ENCODE measurements around the gene SCD.
"Not testable (repeated sequence)": the region's sequence is repeated elsewhere in the genome, so short reads cannot be mapped to it uniquely, and the experiment has no call there.

Gene SCD

DNA sequence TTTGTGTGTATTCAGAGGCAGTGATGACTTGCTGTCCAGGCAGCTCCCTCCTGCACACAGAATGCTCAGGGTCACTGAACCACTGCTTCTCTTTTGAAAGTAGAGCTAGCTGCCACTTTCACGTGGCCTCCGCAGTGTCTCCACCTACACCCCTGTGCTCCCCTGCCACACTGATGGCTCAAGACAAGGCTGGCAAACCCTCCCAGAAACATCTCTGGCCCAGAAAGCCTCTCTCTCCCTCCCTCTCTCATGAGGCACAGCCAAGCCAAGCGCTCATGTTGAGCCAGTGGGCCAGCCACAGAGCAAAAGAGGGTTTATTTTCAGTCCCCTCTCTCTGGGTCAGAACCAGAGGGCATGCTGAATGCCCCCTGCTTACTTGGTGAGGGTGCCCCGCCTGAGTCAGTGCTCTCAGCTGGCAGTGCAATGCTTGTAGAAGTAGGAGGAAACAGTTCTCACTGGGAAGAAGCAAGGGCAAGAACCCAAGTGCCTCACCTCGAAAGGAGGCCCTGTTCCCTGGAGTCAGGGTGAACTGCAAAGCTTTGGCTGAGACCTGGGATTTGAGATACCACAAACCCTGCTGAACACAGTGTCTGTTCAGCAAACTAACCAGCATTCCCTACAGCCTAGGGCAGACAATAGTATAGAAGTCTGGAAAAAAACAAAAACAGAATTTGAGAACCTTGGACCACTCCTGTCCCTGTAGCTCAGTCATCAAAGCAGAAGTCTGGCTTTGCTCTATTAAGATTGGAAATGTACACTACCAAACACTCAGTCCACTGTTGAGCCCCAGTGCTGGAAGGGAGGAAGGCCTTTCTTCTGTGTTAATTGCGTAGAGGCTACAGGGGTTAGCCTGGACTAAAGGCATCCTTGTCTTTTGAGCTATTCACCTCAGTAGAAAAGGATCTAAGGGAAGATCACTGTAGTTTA is 15.8 kb downstream of the SCD start:
- no peak for DNase-seq (ENCODE audit: low read depth, low spot score)

- DNase-seq (ENCODE audit: low read depth, low spot score): no peak
These were observed 17.1 kb downstream of the SCD start for GRCh38 chr10:100364175-100364574.

DNA sequence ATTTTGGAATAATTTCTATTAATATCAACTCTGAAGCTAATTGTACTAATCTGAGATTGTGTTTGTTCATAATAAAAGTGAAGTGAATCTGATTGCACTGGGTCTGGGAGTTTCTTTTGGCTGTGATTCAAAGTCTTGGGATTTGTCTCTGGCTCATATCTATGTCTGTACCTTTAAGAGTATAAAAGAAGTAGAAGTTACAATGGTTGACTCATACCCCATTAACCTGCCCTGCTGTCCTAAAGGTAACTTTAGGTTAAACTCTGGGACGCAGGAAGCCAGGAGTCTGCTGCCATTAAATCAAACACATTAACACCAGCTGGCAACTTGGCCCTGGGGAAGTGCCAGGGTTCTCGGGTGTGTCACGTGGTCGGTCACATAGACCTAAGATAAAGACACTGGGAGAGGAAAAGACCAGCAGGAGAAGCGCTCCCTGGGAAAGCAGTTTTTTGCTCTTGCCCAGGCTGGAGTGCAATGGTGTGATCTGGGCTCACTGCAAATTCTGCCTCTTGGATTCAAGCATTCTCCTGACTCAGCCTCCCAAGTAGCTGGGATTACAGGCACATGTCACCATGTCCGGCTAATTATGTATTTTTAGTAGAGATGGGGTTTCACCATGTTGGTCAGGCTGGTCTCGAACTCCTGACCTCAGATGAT is 17.8 kb downstream of the SCD start:
- peak; percentile 54 for DNase-seq (ENCODE audit: low read depth, low spot score)

DNA sequence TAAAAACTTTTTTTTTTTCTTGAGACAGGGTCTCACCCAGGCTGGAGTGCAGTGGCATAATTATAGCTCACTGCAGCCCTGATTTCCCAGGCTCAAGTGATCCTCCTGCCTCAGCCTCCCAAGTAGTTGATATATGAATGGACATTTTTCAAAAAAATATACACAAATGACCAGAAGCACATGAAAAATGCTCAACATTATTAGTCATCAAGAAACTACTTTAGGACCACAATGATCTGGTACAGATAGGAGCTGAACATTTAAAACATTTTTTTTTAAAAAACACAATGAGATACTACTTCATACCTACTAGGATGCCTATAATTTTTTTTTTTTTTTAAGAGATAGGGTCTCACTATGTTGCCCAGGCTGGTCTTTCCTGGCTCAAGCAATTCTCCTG is 21.7 kb downstream of the SCD start:
- DNase-seq (ENCODE audit: low read depth, low spot score): no peak

DNA sequence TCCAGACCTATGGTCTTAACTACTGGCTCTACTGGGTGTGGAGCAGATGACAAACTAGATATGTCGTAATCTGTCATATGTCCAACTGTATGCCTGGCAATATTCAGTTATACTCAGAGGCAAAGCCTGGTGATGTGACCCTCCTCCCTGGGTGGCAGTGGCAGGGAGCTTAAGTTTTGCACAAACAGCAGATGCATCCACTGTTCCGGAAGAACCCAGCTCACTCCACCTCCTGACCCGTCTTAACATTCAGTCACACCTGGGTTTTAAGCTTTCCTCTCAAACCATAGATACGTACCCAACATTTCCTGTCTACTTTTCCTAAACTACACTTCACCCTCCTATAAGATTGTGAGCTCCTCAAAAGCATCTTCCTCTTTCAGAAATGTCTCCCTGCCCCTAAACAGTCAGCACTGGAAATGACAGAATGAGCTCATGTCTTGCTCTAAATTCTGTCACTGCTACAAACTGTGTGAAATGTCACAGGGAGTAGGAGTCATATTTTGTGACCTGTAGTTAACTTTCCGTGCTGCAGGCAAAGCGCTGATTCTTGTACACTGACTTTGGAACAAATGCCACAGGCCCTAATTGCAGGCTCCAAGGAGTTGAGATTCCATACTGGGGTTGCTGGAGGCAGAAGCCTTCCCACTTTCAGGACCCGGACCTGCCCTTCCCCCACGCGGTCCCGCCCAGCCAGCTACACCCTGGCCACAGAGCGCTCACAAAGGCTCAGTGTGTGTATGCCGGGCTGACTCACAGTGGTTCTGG is 23.9 kb downstream of the SCD start:
- DNase-seq (ENCODE audit: low read depth, low spot score): peak; percentile 94

DNA sequence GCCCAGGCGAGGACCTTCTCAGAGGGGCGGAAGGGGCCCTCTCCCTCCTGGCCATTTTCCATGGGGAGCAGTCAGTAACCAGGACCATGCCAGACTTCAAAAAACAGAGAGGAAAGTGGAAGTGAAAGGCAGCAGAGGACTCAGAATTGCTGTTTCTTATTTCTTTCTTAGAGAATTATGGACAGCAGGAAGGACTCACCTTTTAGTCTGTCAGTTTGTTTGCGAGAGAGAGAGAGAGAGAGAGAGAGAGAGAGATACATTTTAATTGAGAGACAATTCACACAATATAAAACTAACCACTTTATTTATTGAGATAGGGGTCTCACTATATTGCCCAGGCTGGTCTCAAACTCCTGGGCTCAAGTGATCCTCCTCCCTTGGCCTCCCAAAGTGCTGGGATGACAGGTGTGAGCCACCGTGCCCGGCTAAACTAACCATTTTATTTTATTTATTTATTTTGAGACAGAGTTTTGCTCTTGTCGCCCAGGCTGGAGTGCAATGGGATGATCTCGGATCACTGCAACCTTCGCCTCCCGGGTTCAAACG is 24.5 kb downstream of the SCD start:
- DNase-seq (ENCODE audit: low read depth, low spot score): no peak

DNA sequence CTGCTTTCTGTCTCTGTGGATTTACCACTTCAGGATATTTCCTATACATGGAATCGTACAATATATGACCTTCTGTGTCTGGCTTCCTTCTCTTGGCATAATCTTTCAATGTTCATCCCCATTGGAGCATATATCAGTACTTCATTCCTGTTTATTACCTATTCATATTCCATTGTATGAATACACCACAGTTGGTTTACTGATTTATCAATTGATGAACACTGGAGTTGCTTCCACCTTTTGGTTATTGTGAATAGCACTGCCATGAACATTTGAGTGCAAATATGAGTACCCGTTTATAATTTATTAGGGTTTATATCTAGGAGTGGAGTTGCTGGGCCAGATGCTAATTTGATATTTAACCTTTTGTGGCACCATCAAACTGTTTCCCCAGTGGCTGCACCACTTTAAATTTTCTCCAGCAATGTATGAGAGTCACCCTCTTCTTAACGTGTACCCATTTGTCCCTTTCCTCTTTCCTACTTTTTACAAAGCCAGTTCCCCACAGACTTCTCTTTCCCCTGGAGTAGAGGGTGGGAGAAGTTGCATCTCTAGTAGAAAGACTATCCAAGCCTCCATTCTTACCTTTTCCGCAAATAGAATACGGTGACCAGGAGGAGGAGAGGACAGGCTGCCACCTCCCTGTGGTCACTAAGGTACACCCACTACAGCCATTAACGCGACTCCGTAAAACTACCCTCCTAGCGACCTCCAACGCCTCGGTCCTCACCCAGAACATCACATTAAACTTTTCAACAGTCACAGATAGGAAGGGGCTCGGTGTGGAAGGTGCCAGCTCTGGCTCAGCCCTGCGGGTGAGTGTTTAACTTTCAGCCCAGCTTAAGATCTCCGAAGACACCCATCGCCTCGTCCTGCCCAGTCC is 25.6 kb downstream of the SCD start:
- no peak for DNase-seq (ENCODE audit: low read depth, low spot score)

GRCh38 chr10:100373298-100374199 is 26.5 kb downstream of the SCD start:
- peak; percentile 100 for DNase-seq (ENCODE audit: low read depth, low spot score)

GRCh38 chr10:100374200-100374655 is 27.2 kb downstream of the SCD start:
- DNase-seq (ENCODE audit: low read depth, low spot score): no peak

GRCh38 chr10:100374677-100375353 is 27.8 kb downstream of the SCD start:
- DNase-seq (ENCODE audit: low read depth, low spot score): not testable (repeated sequence)

DNA sequence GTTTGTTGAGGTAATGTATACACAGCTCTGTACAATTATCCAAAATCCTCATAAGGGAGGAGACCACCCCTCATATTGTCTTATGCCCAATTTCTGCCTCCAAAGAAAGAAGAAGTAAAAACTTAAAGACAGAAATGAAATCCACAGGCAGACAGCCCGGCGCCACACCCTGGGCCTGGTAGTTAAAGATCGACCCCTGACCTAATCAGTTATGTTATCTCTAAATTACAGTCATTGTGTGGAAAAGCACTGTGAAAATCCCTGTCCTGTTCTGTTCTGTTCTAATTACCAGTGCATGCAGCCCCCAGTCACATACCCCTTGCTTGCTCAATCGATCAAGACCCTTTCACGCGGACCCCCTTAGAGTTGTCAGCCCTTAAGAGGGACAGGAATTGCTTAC is 29.6 kb downstream of the SCD start:
- not testable (repeated sequence) for DNase-seq (ENCODE audit: low read depth, low spot score)

GRCh38 chr10:100377830-100378229 is 30.8 kb downstream of the SCD start:
- no peak for DNase-seq (ENCODE audit: low read depth, low spot score)

- no peak for DNase-seq (ENCODE audit: low read depth, low spot score)
These were observed 33.4 kb downstream of the SCD start for GRCh38 chr10:100380400-100380799.

GRCh38 chr10:100382553-100382952 is 35.5 kb downstream of the SCD start:
- no peak for DNase-seq (ENCODE audit: low read depth, low spot score)

- DNase-seq (ENCODE audit: low read depth, low spot score): no peak
These were observed 36.2 kb downstream of the SCD start for GRCh38 chr10:100383251-100383650.

DNA sequence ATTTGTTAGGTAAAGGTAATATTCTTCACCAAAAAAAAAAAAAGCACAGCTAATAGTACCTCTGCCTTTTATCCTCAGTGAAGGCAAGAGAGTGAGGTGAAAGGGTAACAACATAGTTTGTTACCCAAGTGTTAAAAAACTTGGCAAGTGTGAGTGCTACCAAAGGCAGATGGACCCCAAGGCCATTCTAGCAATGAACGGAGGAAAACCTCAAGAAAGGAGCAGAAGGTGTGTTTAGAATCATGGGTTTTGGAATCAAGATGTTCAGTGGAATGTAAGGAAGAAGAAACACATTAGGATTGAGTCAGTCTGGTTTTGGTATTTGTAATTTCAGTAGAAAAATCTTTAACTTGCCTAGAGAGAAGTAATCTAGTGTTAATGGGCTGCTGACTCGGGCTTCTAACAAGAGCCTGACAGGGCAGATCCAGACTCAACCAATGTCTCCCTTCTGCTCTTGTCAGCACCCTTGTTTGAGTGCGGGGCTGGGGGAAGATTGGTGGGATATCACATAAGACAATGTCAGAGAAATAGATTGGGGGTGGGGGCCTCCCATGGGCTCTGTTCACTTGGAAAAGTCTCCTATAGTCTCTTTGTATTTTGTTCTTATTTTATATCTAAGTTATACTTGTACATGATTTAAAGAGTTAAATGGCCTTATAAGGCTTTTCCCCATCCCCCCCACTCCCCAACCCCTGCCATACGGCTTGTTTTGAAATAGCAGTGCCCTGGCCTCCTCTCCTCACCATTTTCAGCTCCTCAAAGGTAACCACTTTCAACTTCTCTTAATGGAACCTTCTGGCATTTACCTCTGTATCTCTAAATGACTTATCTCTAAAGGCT is 44.4 kb downstream of the SCD start:
- DNase-seq (ENCODE audit: low read depth, low spot score): no peak

DNA sequence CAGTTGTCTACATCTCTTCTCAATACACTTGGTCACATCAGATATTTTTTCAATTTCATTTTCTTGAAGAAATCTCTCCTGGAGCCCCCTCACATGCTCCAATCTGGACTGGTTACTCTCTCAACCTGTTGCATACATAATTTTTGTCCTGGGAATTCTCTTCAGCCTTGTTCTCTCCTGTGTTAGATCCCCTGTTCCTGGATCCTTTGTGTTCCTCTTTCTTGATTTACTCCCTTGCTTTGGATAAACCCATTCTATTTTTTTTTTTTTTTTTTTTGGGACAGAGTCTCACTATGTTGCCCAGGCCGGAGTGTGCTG is 45.6 kb downstream of the SCD start:
- DNase-seq (ENCODE audit: low read depth, low spot score): no peak

- no peak for DNase-seq (ENCODE audit: low read depth, low spot score)
These were observed 48.6 kb downstream of the SCD start for GRCh38 chr10:100395626-100396025.

All from ELF-1 (cell line).